HepG2 (cell line): ENCODE measurements around the gene GRM8. TPM values are rescaled to one million over a fixed set of nuclear protein-coding genes. Genes with fewer than 3 reads are reported as not detected.

Experiments used
- ATAC-seq: fragments of 200-7000 bp; cut with Tn5 transposase; 3 replicates; pipeline ENCODE4 v1.9.1; 2020; ENCODE audit warnings: mild to moderate bottlenecking, moderate library complexity
- BruUV-seq: library from RNA; stranded (reverse); fragments of 400-500 nt; replicated peaks from 2 replicates; lab custom pipeline; 2021; lab: Mats Ljungman, UMichigan
- CTCF ChIA-PET: fragments of 300-600 bp; formaldehyde crosslinking; extraction: SDS; loops from one replicate; lab custom pipeline; 2021; ENCODE audit warnings: low total read pairs, inconsistent platforms, low intra/inter-chr PET ratio; lab: Yijun Ruan, JAX
- POLR2A ChIA-PET: fragments of 350-600 bp; sonication (Branson Sonifier 250); formaldehyde crosslinking; loops from one replicate; lab custom pipeline; 2020; ENCODE audit warnings: antibody characterized with exemption, inconsistent platforms; lab: Yijun Ruan, JAX
- DNase-seq: peaks from one replicate; pipeline ENCODE4 v3.0.0-alpha.2; 2015; ENCODE audit warnings: low spot score
- FAIRE-seq: peaks from 3 replicates; lab custom pipeline; 2011; peaks lifted over from hg19 to GRCh38; lab: Jason Lieb, UNC
- H2AFZ ChIP-seq: one replicate; pipeline ENCODE4 v1.6.1; 2011; ENCODE audit warnings: low read length, inconsistent platforms
- H3K27ac ChIP-seq: fragments of 300-600 bp; 3 replicates; pipeline ENCODE4 v1.8.0; 2011; ENCODE audit warnings: mixed run types, mild to moderate bottlenecking, mixed read lengths, low read length, inconsistent platforms; ENCODE audit not compliant: insufficient read depth; ENCODE audit errors: extremely low read length
- H3K27me3 ChIP-seq, 2 experiments: fragments of 200-600 bp in 1 of 2; 2 replicates in 1 of 2; 3 replicates in 1 of 2; pipeline versions ENCODE4 v1.6.0 to v1.8.0; 2011; ENCODE audit warnings: low read length in 2 of 2, mild to moderate bottlenecking in 2 of 2, moderate library complexity in 2 of 2, inconsistent platforms in 1 of 2; ENCODE audit not compliant: insufficient read depth in 2 of 2, control insufficient read depth in 1 of 2
- H3K36me3 ChIP-seq, 2 experiments: fragments of 200-600 bp in 1 of 2; replicated peaks in 1 of 2; 2 replicates in 1 of 2; 3 replicates in 1 of 2; pipeline versions ENCODE4 v1.5.1 to v1.8.0; 2011; ENCODE audit warnings: low read length in 2 of 2, inconsistent platforms in 1 of 2; ENCODE audit not compliant: insufficient read depth in 2 of 2, control insufficient read depth in 1 of 2
- H3K4me1 ChIP-seq: 2 replicates; pipeline ENCODE4 v1.5.1; 2012; ENCODE audit warnings: low read length, inconsistent platforms; ENCODE audit not compliant: insufficient read depth
- H3K4me2 ChIP-seq: 2 replicates; pipeline ENCODE4 v1.6.0; 2011; ENCODE audit warnings: low read depth, low read length, inconsistent platforms
- H3K4me3 ChIP-seq, 3 experiments: fragments of 200-600 bp in 1 of 3; sonication (generic), shearing (Covaris generic) in 1 of 3; replicated peaks in 1 of 3; 2 replicates each; pipeline ENCODE4 v1.5.1; 2011 to 2016; ENCODE audit warnings: low read length in 3 of 3, inconsistent platforms in 2 of 3, low read depth in 2 of 3, mild to moderate bottlenecking in 2 of 3, control low read depth in 1 of 3, mixed read lengths in 1 of 3; ENCODE audit not compliant: insufficient read depth in 1 of 3
- H3K79me2 ChIP-seq: one replicate; pipeline ENCODE4 v1.6.1; 2011; ENCODE audit warnings: low read length, inconsistent platforms; ENCODE audit not compliant: insufficient read depth
- H3K9ac ChIP-seq: 2 replicates; pipeline ENCODE4 v1.6.0; 2011; ENCODE audit warnings: mild to moderate bottlenecking, low read depth, low read length, inconsistent platforms; ENCODE audit not compliant: insufficient read depth
- H3K9me3 ChIP-seq: 2 replicates; pipeline ENCODE4 v1.5.1; 2012; ENCODE audit warnings: mild to moderate bottlenecking, low read length
- H4K20me1 ChIP-seq: 2 replicates; pipeline ENCODE4 v1.6.0; 2011; ENCODE audit warnings: inconsistent platforms, mild to moderate bottlenecking, low read length, moderate library complexity; ENCODE audit not compliant: insufficient read depth
- ELF1 ChIP-seq: sonication (generic); formaldehyde crosslinking; IDR thresholded peaks from 2 replicates; pipeline ENCODE4 v1.4.0; 2020; ENCODE audit warnings: missing genetic modification reagents
- FOXO4 ChIP-seq: sonication (generic); formaldehyde crosslinking; conservative IDR thresholded peaks from 2 replicates; pipeline ENCODE4 v1.8.1; 2023; ENCODE audit warnings: missing genetic modification reagents
- SNRNP70 ChIP-seq: fragments of 200-400 bp; formaldehyde crosslinking; IDR thresholded peaks from 2 replicates; pipeline ENCODE4 v1.6.1; 2017; ENCODE audit warnings: mild to moderate bottlenecking, low read depth, low read length, moderate library complexity
- SOX6 ChIP-seq, 2 experiments: fragments of 450-650 bp in 1 of 2; sonication (generic) in 1 of 2; formaldehyde crosslinking in 1 of 2; IDR thresholded peaks; 2 replicates each; pipeline versions ENCODE4 v1.4.0 to v1.6.1; 2017 to 2020; ENCODE audit warnings: antibody characterized with exemption in 1 of 2, mild to moderate bottlenecking in 1 of 2, missing genetic modification reagents in 1 of 2
- SP1 ChIP-seq, 2 experiments: fragments of 450-650 bp in 1 of 2; sonication (generic) in 1 of 2; formaldehyde crosslinking in 1 of 2; IDR thresholded peaks; 2 replicates each; pipeline versions ENCODE4 v1.4.0 to v1.6.1; 2016 to 2020; ENCODE audit warnings: missing genetic modification reagents in 1 of 2
- ZNF343 ChIP-seq: sonication (generic); formaldehyde crosslinking; IDR thresholded peaks from 2 replicates; pipeline ENCODE4 v1.4.0; 2020; ENCODE audit warnings: mild to moderate bottlenecking, missing genetic modification reagents
- ZNF563 ChIP-seq: sonication (generic); formaldehyde crosslinking; IDR thresholded peaks from 2 replicates; pipeline ENCODE4 v1.8.0; 2022; ENCODE audit warnings: mild to moderate bottlenecking, moderate library complexity, missing genetic modification reagents
- ZNF589 ChIP-seq: sonication (generic); formaldehyde crosslinking; conservative IDR thresholded peaks from 2 replicates; pipeline ENCODE4 v1.8.0; 2022; ENCODE audit warnings: mild to moderate bottlenecking, moderate library complexity, missing genetic modification reagents
- ZSCAN20 ChIP-seq: sonication (generic); formaldehyde crosslinking; IDR thresholded peaks from 2 replicates; pipeline ENCODE4 v1.4.0; 2020; ENCODE audit warnings: missing genetic modification reagents, mild to moderate bottlenecking, borderline replicate concordance
- WGBS: methylation state at CpG from one replicate; pipeline ENCODE4 v1.1.6; 2017; ENCODE audit warnings: low lambda C conversion rate; 5-methylcytosine and 5-hydroxymethylcytosine counted together
- in situ Hi-C: cut with HindIII; loops from 2 replicates; pipeline ENCODE4 v1.10.0; 2017; ENCODE audit warnings: low pct_unique_long_range_greater_than_20kb; ENCODE audit not compliant: extremely low pct_ligation_motif_present
- intact Hi-C: fragments of 100-400 bp; cut with micrococcal nuclease; formaldehyde crosslinking; loops from one replicate; pipeline ENCODE4 v1.10.0; 2022; ENCODE audit not compliant: unreplicated experiment
- polyA plus RNA-seq, 8 experiments: library from polyadenylated mRNA; depleted of rRNA in 3 of 8; stranded (reverse) in 7 of 8; unstranded in 1 of 8; fragments of >200 nt; fragmentation: Illumina TruSeq in 4 of 8; extraction: Trizol in 4 of 8; gene quantifications; 2 replicates each; pipeline versions ENCODE4 v1.2.1 to v1.2.3, GENCODE V29; 2011 to 2016; ENCODE audit warnings: low read depth in 4 of 8, missing spikeins in 1 of 8, mixed read lengths in 1 of 8; ENCODE audit not compliant: insufficient read depth in 1 of 8
- total RNA-seq, 5 experiments: library from RNA; depleted of rRNA; stranded (reverse); fragments of >200 nt; fragmentation: Illumina TruSeq; extraction: Trizol; gene quantifications; 2 replicates each; pipeline ENCODE4 v1.2.3, GENCODE V29; 2016; ENCODE audit warnings: low read depth in 1 of 5
- TF ChIP-seq, protein P1 (sequence below): sonication (generic); formaldehyde crosslinking; IDR thresholded peaks from 2 replicates; pipeline ENCODE4 v1.4.0; 2020; ENCODE audit warnings: low read depth, mild to moderate bottlenecking, missing genetic modification reagents
- TF ChIP-seq, protein P2 (sequence below): sonication (generic); formaldehyde crosslinking; IDR thresholded peaks from 2 replicates; pipeline ENCODE4 v1.4.0; 2020; ENCODE audit warnings: missing genetic modification reagents
- TF ChIP-seq, protein P3 (sequence below): sonication (generic); formaldehyde crosslinking; IDR thresholded peaks from 2 replicates; pipeline ENCODE4 v1.5.1; 2020; ENCODE audit warnings: mild to moderate bottlenecking, missing genetic modification reagents, moderate library complexity

GRM8 gene
- total and polyA plus RNA-seq, 2 of the 13 experiments (the other 11 are each of a cell fraction or from before 2014, with no cell fraction given): not detected

GRCh38 chr7:126988022-126988421 is 264.7 kb downstream of the GRM8 start:
- DNase-seq: no peak
- H3K9me3 ChIP-seq: no peaks in the 10 kb centered on the region
- no peak overlapping the region for H3K4me3 ChIP-seq
- intact Hi-C loops (no loop called here), in situ Hi-C loops (no loop called here)
- no peak overlapping the region for H3K4me2 ChIP-seq
- ChIA-PET POLR2A (no interaction called here), CTCF (no interaction called here)
- H3K27me3 ChIP-seq: no peaks in the 10 kb centered on the region
- no peak for FAIRE-seq
- no peak overlapping the region for H2AFZ ChIP-seq
- H3K27ac ChIP-seq: no peak overlapping the region
- no peaks in the 10 kb centered on the region for H3K4me1 ChIP-seq
- no TSS peak for BruUV-seq
- H3K79me2 ChIP-seq: no peaks in the 10 kb centered on the region
- 43% methylated on average over 4 of the region's 4 CpGs for WGBS
- H3K36me3 ChIP-seq: no peaks in the 10 kb centered on the region
- no peak for ATAC-seq
- no peak overlapping the region for H3K9ac ChIP-seq
- H4K20me1 ChIP-seq: no peaks in the 10 kb centered on the region
- TF ChIP-seq SNRNP70: no peak
- TF ChIP-seq FOXO4 (CRISPR knock-in tag): no peak
- TF ChIP-seq ZNF563 (CRISPR knock-in tag): no peak
- no peak for TF ChIP-seq SP1 (IDR thresholded peaks at IDR 0.05)
- no peak for TF ChIP-seq SP1 (CRISPR knock-in tag; IDR thresholded peaks at IDR 0.05)
- TF ChIP-seq, protein P1, sequence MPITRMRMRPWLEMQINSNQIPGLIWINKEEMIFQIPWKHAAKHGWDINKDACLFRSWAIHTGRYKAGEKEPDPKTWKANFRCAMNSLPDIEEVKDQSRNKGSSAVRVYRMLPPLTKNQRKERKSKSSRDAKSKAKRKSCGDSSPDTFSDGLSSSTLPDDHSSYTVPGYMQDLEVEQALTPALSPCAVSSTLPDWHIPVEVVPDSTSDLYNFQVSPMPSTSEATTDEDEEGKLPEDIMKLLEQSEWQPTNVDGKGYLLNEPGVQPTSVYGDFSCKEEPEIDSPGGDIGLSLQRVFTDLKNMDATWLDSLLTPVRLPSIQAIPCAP (CRISPR knock-in tag): no peak
- TF ChIP-seq, protein P2, sequence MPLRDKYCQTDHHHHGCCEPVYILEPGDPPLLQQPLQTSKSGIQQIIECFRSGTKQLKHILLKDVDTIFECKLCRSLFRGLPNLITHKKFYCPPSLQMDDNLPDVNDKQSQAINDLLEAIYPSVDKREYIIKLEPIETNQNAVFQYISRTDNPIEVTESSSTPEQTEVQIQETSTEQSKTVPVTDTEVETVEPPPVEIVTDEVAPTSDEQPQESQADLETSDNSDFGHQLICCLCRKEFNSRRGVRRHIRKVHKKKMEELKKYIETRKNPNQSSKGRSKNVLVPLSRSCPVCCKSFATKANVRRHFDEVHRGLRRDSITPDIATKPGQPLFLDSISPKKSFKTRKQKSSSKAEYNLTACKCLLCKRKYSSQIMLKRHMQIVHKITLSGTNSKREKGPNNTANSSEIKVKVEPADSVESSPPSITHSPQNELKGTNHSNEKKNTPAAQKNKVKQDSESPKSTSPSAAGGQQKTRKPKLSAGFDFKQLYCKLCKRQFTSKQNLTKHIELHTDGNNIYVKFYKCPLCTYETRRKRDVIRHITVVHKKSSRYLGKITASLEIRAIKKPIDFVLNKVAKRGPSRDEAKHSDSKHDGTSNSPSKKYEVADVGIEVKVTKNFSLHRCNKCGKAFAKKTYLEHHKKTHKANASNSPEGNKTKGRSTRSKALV: no peak
- TF ChIP-seq, protein P3, sequence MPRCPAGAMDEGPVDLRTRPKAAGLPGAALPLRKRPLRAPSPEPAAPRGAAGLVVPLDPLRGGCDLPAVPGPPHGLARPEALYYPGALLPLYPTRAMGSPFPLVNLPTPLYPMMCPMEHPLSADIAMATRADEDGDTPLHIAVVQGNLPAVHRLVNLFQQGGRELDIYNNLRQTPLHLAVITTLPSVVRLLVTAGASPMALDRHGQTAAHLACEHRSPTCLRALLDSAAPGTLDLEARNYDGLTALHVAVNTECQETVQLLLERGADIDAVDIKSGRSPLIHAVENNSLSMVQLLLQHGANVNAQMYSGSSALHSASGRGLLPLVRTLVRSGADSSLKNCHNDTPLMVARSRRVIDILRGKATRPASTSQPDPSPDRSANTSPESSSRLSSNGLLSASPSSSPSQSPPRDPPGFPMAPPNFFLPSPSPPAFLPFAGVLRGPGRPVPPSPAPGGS (CRISPR knock-in tag): no peak
- TF ChIP-seq ZNF343 (CRISPR knock-in tag): no peak
- TF ChIP-seq SOX6 (IDR thresholded peaks at IDR 0.05): no peak
- no peak for TF ChIP-seq SOX6 (CRISPR knock-in tag; IDR thresholded peaks at IDR 0.05)
- no peak for TF ChIP-seq ELF1
- TF ChIP-seq ZNF589 (CRISPR knock-in tag): no peak
- TF ChIP-seq ZSCAN20 (CRISPR knock-in tag): no peak
